K562 (cell line): Measurements from ENCODE around the gene YTHDF1. TPM values are rescaled to one million over a fixed set of nuclear protein-coding genes. Genes with fewer than 3 reads are reported as not detected.

Source experiments
- ATAC-seq: fragments of 200-7000 bp; cut with Tn5 transposase; 3 replicates; pipeline ENCODE4 v1.9.1; 2020; ENCODE audit warnings: moderate library complexity
- Bru-seq: library from RNA; stranded (reverse); fragments of 400-500 nt; gene quantifications from one replicate; lab custom pipeline; 2021; lab: Mats Ljungman, UMichigan
- BruChase-seq, 2 experiments: library from RNA; stranded (reverse); fragments of 400-500 nt; gene quantifications; one replicate each; lab custom pipeline; 2021; lab: Mats Ljungman, UMichigan
- BruUV-seq: library from RNA; stranded (reverse); fragments of 400-500 nt; replicated peaks from 2 replicates; lab custom pipeline; 2021; lab: Mats Ljungman, UMichigan
- CTCF ChIA-PET: fragments of 300-600 bp; formaldehyde crosslinking; extraction: SDS; loops from one replicate; lab custom pipeline; 2021; ENCODE audit warnings: low intra/inter-chr PET ratio; lab: Yijun Ruan, JAX
- POLR2A ChIA-PET: fragments of 300-600, 350-650 bp; sonication (Branson Sonifier 250); formaldehyde crosslinking; extraction: SDS; loops from one replicate; lab custom pipeline; 2021; ENCODE audit warnings: antibody characterized with exemption, inconsistent platforms; lab: Yijun Ruan, JAX
- DNase-seq, 4 experiments: peaks; one replicate each; pipeline versions ENCODE4 v3.0.0 to v3.0.0-alpha.2; 2011 to 2018; ENCODE audit warnings: low spot score in 3 of 4, mixed read lengths in 3 of 4; ENCODE audit errors: extremely low read depth in 1 of 4
- FAIRE-seq: peaks from 2 replicates; lab custom pipeline; 2011; peaks lifted over from hg19 to GRCh38; lab: Jason Lieb, UNC
- H2AFZ ChIP-seq: 2 replicates; pipeline ENCODE4 v1.6.0; 2011; ENCODE audit warnings: low read depth, low read length, control low read depth, inconsistent platforms
- H3K27ac ChIP-seq: fragments of 200-600 bp; 3 replicates; pipeline ENCODE4 v1.8.0; 2011; ENCODE audit warnings: low read depth, mild to moderate bottlenecking, control low read depth, inconsistent platforms, low read length, moderate library complexity, mixed read lengths; ENCODE audit errors: extremely low read depth
- H3K27me3 ChIP-seq, 2 experiments: fragments of 300-600 bp in 1 of 2; 2 replicates in 1 of 2; 3 replicates in 1 of 2; pipeline versions ENCODE4 v1.6.0 to v1.8.0; 2011; ENCODE audit warnings: inconsistent platforms in 2 of 2, low read length in 2 of 2, mild to moderate bottlenecking in 1 of 2, mixed read lengths in 1 of 2, moderate library complexity in 1 of 2; ENCODE audit not compliant: control insufficient read depth in 2 of 2, insufficient read depth in 2 of 2
- H3K36me3 ChIP-seq: fragments of 300-600 bp; 3 replicates; pipeline ENCODE4 v1.8.0; 2011; ENCODE audit warnings: mild to moderate bottlenecking, low read length, inconsistent platforms; ENCODE audit not compliant: control insufficient read depth, insufficient read depth
- H3K4me1 ChIP-seq, 2 experiments: fragments of 200-600 bp in 1 of 2; replicated peaks in 1 of 2; 2 replicates in 1 of 2; 3 replicates in 1 of 2; pipeline versions ENCODE4 v1.5.1 to v1.8.0; 2011; ENCODE audit warnings: inconsistent platforms in 2 of 2, low read length in 2 of 2, mild to moderate bottlenecking in 1 of 2, mixed read lengths in 1 of 2, moderate library complexity in 1 of 2; ENCODE audit not compliant: control insufficient read depth in 2 of 2, insufficient read depth in 2 of 2
- H3K4me2 ChIP-seq: 2 replicates; pipeline ENCODE4 v1.6.1; 2011; ENCODE audit warnings: low read length, control low read depth, inconsistent platforms, mixed read lengths; ENCODE audit not compliant: insufficient read depth
- H3K4me3 ChIP-seq: fragments of 200-600 bp; sonication (generic), shearing (Covaris generic); 2 replicates; pipeline ENCODE4 v1.5.1; 2016; ENCODE audit warnings: control low read depth, inconsistent platforms
- H3K79me2 ChIP-seq: fragments of 200-600 bp; 3 replicates; pipeline ENCODE4 v1.8.0; 2011; ENCODE audit warnings: low read length, inconsistent platforms; ENCODE audit not compliant: control insufficient read depth, insufficient read depth
- H3K9ac ChIP-seq, 2 experiments: 2 replicates each; pipeline versions ENCODE4 v1.6.0 to v1.6.1; 2011; ENCODE audit warnings: low read depth in 2 of 2, low read length in 2 of 2, control low read depth in 1 of 2, inconsistent platforms in 1 of 2, mild to moderate bottlenecking in 1 of 2, mixed read lengths in 1 of 2; ENCODE audit not compliant: insufficient read depth in 1 of 2
- H3K9me1 ChIP-seq: one replicate; pipeline ENCODE4 v1.6.0; 2011; ENCODE audit warnings: inconsistent platforms, mild to moderate bottlenecking, low read length, moderate library complexity; ENCODE audit not compliant: control insufficient read depth, insufficient read depth
- H3K9me3 ChIP-seq: replicated peaks from 2 replicates; pipeline ENCODE4 v1.5.1; 2011; ENCODE audit warnings: low read depth, low read length, inconsistent platforms; ENCODE audit not compliant: control insufficient read depth, insufficient read depth
- H4K20me1 ChIP-seq: replicated peaks from 2 replicates; pipeline ENCODE4 v1.6.1; 2011; ENCODE audit warnings: low read length, inconsistent platforms, mixed read lengths; ENCODE audit not compliant: control insufficient read depth, insufficient read depth
- BHLHE40 ChIP-seq: IDR thresholded peaks from 2 replicates; pipeline ENCODE4 v1.6.1; 2011; ENCODE audit warnings: low read length, improper control_type of control experiment
- GATAD2A ChIP-seq: fragments of 450-650 bp; IDR thresholded peaks from 2 replicates; pipeline ENCODE4 v1.6.1; 2017
- HMGN3 ChIP-seq: IDR thresholded peaks from 2 replicates; pipeline ENCODE4 v1.6.1; 2011; ENCODE audit warnings: borderline replicate concordance, low read depth, mild to moderate bottlenecking, mixed read lengths, low read length; ENCODE audit not compliant: insufficient read length; ENCODE audit errors: extremely low read depth
- IRF1 ChIP-seq: sonication (generic); formaldehyde crosslinking; IDR thresholded peaks from 2 replicates; pipeline ENCODE4 v1.8.0; 2022; ENCODE audit warnings: missing genetic modification reagents, mild to moderate bottlenecking, borderline replicate concordance
- SMAD3 ChIP-seq: fragments of 450-650 bp; formaldehyde crosslinking; conservative IDR thresholded peaks from 2 replicates; pipeline ENCODE4 v1.4.0; 2020; ENCODE audit warnings: mild to moderate bottlenecking
- SREBF1 ChIP-seq: fragments of 150-350 bp; IDR thresholded peaks from 2 replicates; pipeline ENCODE4 v1.6.1; 2014; ENCODE audit warnings: antibody characterized with exemption, low read depth, low read length, borderline replicate concordance
- SRF ChIP-seq, 2 experiments: fragments of 250-450, 450-650 bp in 1 of 2; sonication (Bioruptor Pico) in 1 of 2; sonication (generic) in 1 of 2; formaldehyde crosslinking; IDR thresholded peaks; 2 replicates each; pipeline versions ENCODE4 v1.5.0 to v1.5.1; 2020 to 2022; ENCODE audit warnings: mild to moderate bottlenecking in 1 of 2, missing genetic modification reagents in 1 of 2
- TAF1 ChIP-seq: IDR thresholded peaks from 2 replicates; pipeline ENCODE4 v1.6.1; 2011; ENCODE audit warnings: mild to moderate bottlenecking, low read length, moderate library complexity; ENCODE audit not compliant: insufficient read depth, control insufficient read depth, severe bottlenecking; ENCODE audit errors: extremely low read depth
- TFAP4 ChIP-seq: sonication (generic); formaldehyde crosslinking; IDR thresholded peaks from 2 replicates; pipeline ENCODE4 v1.8.0; 2022; ENCODE audit warnings: missing genetic modification reagents, mild to moderate bottlenecking, moderate library complexity, borderline replicate concordance
- ZNF232 ChIP-seq: sonication (generic); formaldehyde crosslinking; IDR thresholded peaks from 2 replicates; pipeline ENCODE4 v1.8.0; 2022; ENCODE audit warnings: mild to moderate bottlenecking, missing genetic modification reagents
- ZNF583 ChIP-seq: fragments of 250-450 bp; sonication (Bioruptor Pico); IDR thresholded peaks from 2 replicates; pipeline ENCODE4 v1.4.0; 2020
- WGBS: fragments of 100-300 bp; shearing (Covaris generic); methylation state at CpG from one replicate; pipeline ENCODE4 v1.1.6; 2016; ENCODE audit warnings: low coverage, mixed read lengths; ENCODE audit not compliant: insufficient coverage; ENCODE audit errors: missing lambda C conversion rate; 5-methylcytosine and 5-hydroxymethylcytosine counted together
- in situ Hi-C: fragments of 300-500 bp; cut with MboI; formaldehyde crosslinking; loops from 4 replicates; pipeline ENCODE4 v1.15.0; 2018; ENCODE audit warnings: inconsistent platforms, mixed read lengths
- intact Hi-C: fragments of 100-400 bp; cut with micrococcal nuclease; formaldehyde crosslinking; loops from 2 replicates; pipeline ENCODE4 v1.14.2; 2022
- long read RNA-seq, 3 experiments: library from polyadenylated mRNA in 2 of 3; library from RNA in 1 of 3; unstranded in 2 of 3; stranded (forward) in 1 of 3; transcript quantifications; one replicate each; pipeline ENCODE4 v2.0.0, GENCODE V29; 2019 to 2022
- polyA minus RNA-seq, 3 experiments: library from RNA; depleted of rRNA, polyadenylated mRNA; stranded (reverse); fragments of >200 nt; gene quantifications; 2 replicates each; pipeline ENCODE4 v1.2.3, GENCODE V29; 2011
- polyA plus RNA-seq, 8 experiments: library from polyadenylated mRNA; depleted of rRNA in 4 of 8; stranded (reverse) in 5 of 8; unstranded in 3 of 8; fragments of >200 nt; fragmentation: Nextera tagmentation in 2 of 8; fragmentation: Illumina TruSeq in 1 of 8; extraction: Ambion mirVana in 2 of 8; extraction: Trizol in 1 of 8; gene quantifications; 2 replicates each; pipeline versions ENCODE4 v1.2.1 to v1.2.3, GENCODE V29; 2011 to 2014; ENCODE audit warnings: inconsistent platforms in 1 of 8, missing spikeins in 1 of 8
- total RNA-seq, 7 experiments: library from RNA; depleted of rRNA in 6 of 7; stranded (reverse); fragments of >200 nt in 6 of 7; fragmentation: Illumina TruSeq in 2 of 7; extraction: Trizol in 2 of 7; gene quantifications; 2 replicates each; pipeline versions ENCODE4 v1.2.1 to v1.2.3, GENCODE V29; 2011 to 2021; ENCODE audit warnings: low replicate concordance in 1 of 7

The YTHDF1 gene
- 41.5 and 53.5 TPM in 2 replicates for total RNA-seq (2011; cell fraction: chromatin; rRNA removed; ENCODE audit: low replicate concordance)
- total RNA-seq (2011; cell fraction: nucleolus; rRNA removed) = 31.1 and 36.5 TPM in 2 replicates
- 30.2 and 31.3 TPM in 2 replicates for total RNA-seq (2011; cell fraction: nucleoplasm; rRNA removed)
- total RNA-seq (2014; rRNA removed) = 20.8 and 26.6 TPM in 2 replicates
- 18.0 and 19.0 TPM in 2 replicates for total RNA-seq (2014; rRNA removed; fragmentation: Illumina TruSeq; extraction: Trizol)
- 26.5 and 27.8 TPM in 2 replicates for total RNA-seq (2015; rRNA removed; fragmentation: Illumina TruSeq; extraction: Trizol)
- 41.8 and 42.4 TPM in 2 replicates for total RNA-seq (2021)
- 20.5 and 27.9 TPM in 2 replicates for polyA plus RNA-seq (2011; rRNA removed)
- 21.3 and 25.6 TPM in 2 replicates for polyA plus RNA-seq (2011; cell fraction: cytosol; rRNA removed)
- polyA plus RNA-seq (2011; cell fraction: nucleus; rRNA removed) = 38.5 and 52.3 TPM in 2 replicates
- polyA plus RNA-seq (2012) = 27.6 and 28.6 TPM in 2 replicates
- polyA plus RNA-seq (2014; fragmentation: Illumina TruSeq; extraction: Trizol) = 29.3 and 31.6 TPM in 2 replicates
- 10 to 100 TPM; 10.1 to 11.1 TPM for polyA plus RNA-seq (2014; fragmentation: Nextera tagmentation; extraction: Ambion mirVana)
- 28.6 and 33.2 TPM in 2 replicates for polyA plus RNA-seq (2014; rRNA removed)
- 14.0 and 22.8 TPM in 2 replicates for polyA minus RNA-seq (2011; rRNA and poly(A)+ RNA removed)
- polyA minus RNA-seq (2011; cell fraction: cytosol; rRNA and poly(A)+ RNA removed) = 24.0 and 25.9 TPM in 2 replicates
- polyA minus RNA-seq (2011; cell fraction: nucleus; rRNA and poly(A)+ RNA removed) = 8.9 and 11.0 TPM in 2 replicates
- Bru-seq, nascent RNA = percentile 90 among the genes with signal in this experiment
- BruChase-seq, experiment 1, labeled RNA remaining after a 2-hour chase = percentile 95 among the genes with signal in this experiment
- BruChase-seq, experiment 2, labeled RNA remaining after a 6-hour chase = percentile 95 among the genes with signal in this experiment
- long read RNA-seq, experiment 1, transcript YTHDF1-202 (5 exons, 3,301 nt) = major isoform, 93 of 451 reads
- long read RNA-seq, experiment 1, transcript YTHDF1-201 (4 exons, 747 nt) = minor isoform, 7 of 451 reads
- long read RNA-seq, experiment 1, partial matches to known transcripts = 326 of 451 reads
- long read RNA-seq, experiment 1, other reads (novel, unspliced or antisense) = 25 of 451 reads
- long read RNA-seq, experiment 2, transcript YTHDF1-202 (5 exons, 3,301 nt) = major isoform, 6 of 50 reads
- long read RNA-seq, experiment 2, partial matches to known transcripts = 5 of 50 reads
- long read RNA-seq, experiment 2, other reads (novel, unspliced or antisense) = 39 of 50 reads
- long read RNA-seq, experiment 3, partial matches to known transcripts = 5 of 7 reads
- long read RNA-seq, experiment 3, other reads (novel, unspliced or antisense) = 0 of 7 reads

- peak within 1 kb of the TSS; percentile 93 for H3K4me2 ChIP-seq
- intact Hi-C loops (no loop called here), in situ Hi-C loops (no loop called here)
- peak within 1 kb of the TSS; percentile 82 for H3K27ac ChIP-seq
- ChIA-PET POLR2A (interaction anchor here (0.6 to 2.3 kb wide), 4 partner anchors 10 to 219 kb away, joined by 3 to 11 read pairs (median 3); no protein-coding TSS in a partner anchor), CTCF (no interaction called here)
- peaks cover 4% of the 10 kb centered on the region; the same call in 1 of the 2 replicates for H4K20me1 ChIP-seq
- peaks cover 0 to 20% of the 10 kb centered on the region in 2 experiments; a peak in 3 of 5 replicates for H3K27me3 ChIP-seq
- H3K4me3 ChIP-seq = peak within 1 kb of the TSS; percentile 90
- H3K36me3 ChIP-seq = peaks cover 39% of the 10 kb centered on the region
- H3K4me1 ChIP-seq = peaks cover 17 to 41% of the 10 kb centered on the region in 2 experiments; a peak in 4 of 5 replicates
- no peaks in the 10 kb centered on the region for H3K9me3 ChIP-seq
- H3K79me2 ChIP-seq = peaks cover 45% of the 10 kb centered on the region
- peak within 1 kb of the TSS; percentile 88 to 99 for H3K9ac ChIP-seq
- DNase-seq (peak; percentile 96 to 98 (median 97)), ATAC-seq (peak; percentile 97), FAIRE-seq (peak; percentile 83)
- no peaks in the 10 kb centered on the region for H3K9me1 ChIP-seq
- peak within 1 kb of the TSS; percentile 99 for H2AFZ ChIP-seq
- 5% methylated on average over 53 of the region's 96 CpGs for WGBS
- TSS peak; percentile 89 for BruUV-seq
- TF ChIP-seq BHLHE40 = peak; percentile 98
- TF ChIP-seq HMGN3 = peak; percentile 80
- TF ChIP-seq ZNF232 (CRISPR knock-in tag) = 0 out of 2 replicates have a peak, but pooled peaks have one; percentile 33
- TF ChIP-seq SREBF1 = no peak
- 0 out of 2 replicates have a peak, but pooled peaks have one; percentile 51 for TF ChIP-seq SMAD3 (CRISPR knock-in tag)
- TF ChIP-seq IRF1 (CRISPR knock-in tag) = peak; percentile 58; the same call in 1 of the 2 replicates
- peak; percentile 55; the same call in 1 of the 2 replicates for TF ChIP-seq GATAD2A
- peak in 1 of 2 experiments; percentile 34; a peak in 2 of 4 replicates for TF ChIP-seq SRF (CRISPR knock-in tag; IDR thresholded peaks at IDR 0.05)
- peak; percentile 72 for TF ChIP-seq ZNF583 (CRISPR knock-in tag)
- peak; percentile 91 for TF ChIP-seq TFAP4 (CRISPR knock-in tag)
- peak; percentile 57 for TF ChIP-seq TAF1
Measured at GRCh38 chr20:63216041-63216848, at the start of gene YTHDF1. TSS of gene YTHDF1 (minus strand) at chr20:63216131. CDS start at chr20:63215892, 239 bp downstream.
